GM10266 (cell line): ENCODE results near the gene ANO1.

ENCODE experiments used
- DNase-seq: peaks from one replicate; pipeline ENCODE4 v3.0.0; 2012; ENCODE audit errors: extremely low spot score
- CTCF ChIP-seq: IDR thresholded peaks from 2 replicates; pipeline ENCODE4 v1.5.1; 2012; ENCODE audit warnings: mild to moderate bottlenecking, low read depth; ENCODE audit not compliant: control insufficient read depth, insufficient read depth; ENCODE audit errors: missing control alignments

Gene ANO1

GRCh38 chr11:70229737-70230136 is 151.6 kb downstream of the ANO1 start:
- no peak for DNase-seq
- no peak for TF ChIP-seq CTCF

- no peak for DNase-seq
- no peak for TF ChIP-seq CTCF
Observed at GRCh38 chr11:70230151-70230839, 152.2 kb downstream of the ANO1 start.

- no peak for DNase-seq
- no peak for TF ChIP-seq CTCF
Observed at GRCh38 chr11:70230840-70231710, 153.0 kb downstream of the ANO1 start.

GRCh38 chr11:70233034-70233433 is 154.9 kb downstream of the ANO1 start:
- no peak for DNase-seq
- no peak for TF ChIP-seq CTCF

GRCh38 chr11:70233511-70233934 is 155.4 kb downstream of the ANO1 start:
- no peak for DNase-seq

GRCh38 chr11:70233962-70234361 is 155.8 kb downstream of the ANO1 start:
- no peak for DNase-seq
- no peak for TF ChIP-seq CTCF

More at GRCh38 chr11:70233511-70233934, 155.4 kb downstream of the ANO1 start:
- TF ChIP-seq CTCF = no peak
